Ascending aorta (tissue), 2 donors: ENCODE results near the gene RRP7A. TPM values are rescaled to one million over a fixed set of nuclear protein-coding genes. Genes with fewer than 3 reads are reported as not detected.

Experiments
- DNase-seq, 2 donors: peaks; one replicate each; pipeline ENCODE4 v3.0.0-alpha.2; 2019; ENCODE audit warnings: low spot score in 2 of 2
- H3K27ac ChIP-seq, 2 donors: fragments of 200-600 bp; sonication (generic); one replicate each; pipeline ENCODE4 v1.5.1; 2016 to 2017; ENCODE audit warnings: mild to moderate bottlenecking in 1 of 2
- H3K27me3 ChIP-seq: fragments of 200-600 bp; sonication (generic); one replicate; pipeline ENCODE4 v1.5.1; 2017
- H3K36me3 ChIP-seq, 2 donors: fragments of 200-600 bp; sonication (generic); one replicate each; pipeline ENCODE4 v1.5.1; 2016
- H3K4me1 ChIP-seq, 2 donors: fragments of 200-600 bp; sonication (generic); one replicate each; pipeline ENCODE4 v1.5.1; 2016 to 2017; ENCODE audit warnings: mild to moderate bottlenecking in 1 of 2
- H3K4me3 ChIP-seq, 2 donors: fragments of 200-600 bp; sonication (generic); one replicate each; pipeline ENCODE4 v1.5.1; 2016 to 2017; ENCODE audit warnings: mild to moderate bottlenecking in 1 of 2
- H3K9me3 ChIP-seq, 2 donors: fragments of 200-600 bp; sonication (generic); one replicate each; pipeline ENCODE4 v1.5.1; 2016
- intact Hi-C: fragments of 100-400 bp; cut with DNase I; formaldehyde crosslinking; loops from one replicate; pipeline ENCODE4 v1.15.1; 2023
- total RNA-seq: library from RNA; depleted of rRNA; stranded (reverse); fragments of >200 nt; gene quantifications from one replicate; pipeline ENCODE4 v1.1.0, GENCODE V29; 2016
- TF ChIP-seq, protein P1 (sequence below), 3 experiments: fragments of 200-600 bp in 2 of 3; fragments of 450-650 bp in 1 of 3; sonication (generic) in 2 of 3; IDR thresholded peaks; one replicate each; pipeline ENCODE4 v1.5.1; 2016 to 2019; ENCODE audit warnings: antibody characterized with exemption in 3 of 3, mild to moderate bottlenecking in 1 of 3, moderate library complexity in 1 of 3

Gene RRP7A
- total RNA-seq, 1 donor from 2014 or later: 50.0 TPM

DNA sequence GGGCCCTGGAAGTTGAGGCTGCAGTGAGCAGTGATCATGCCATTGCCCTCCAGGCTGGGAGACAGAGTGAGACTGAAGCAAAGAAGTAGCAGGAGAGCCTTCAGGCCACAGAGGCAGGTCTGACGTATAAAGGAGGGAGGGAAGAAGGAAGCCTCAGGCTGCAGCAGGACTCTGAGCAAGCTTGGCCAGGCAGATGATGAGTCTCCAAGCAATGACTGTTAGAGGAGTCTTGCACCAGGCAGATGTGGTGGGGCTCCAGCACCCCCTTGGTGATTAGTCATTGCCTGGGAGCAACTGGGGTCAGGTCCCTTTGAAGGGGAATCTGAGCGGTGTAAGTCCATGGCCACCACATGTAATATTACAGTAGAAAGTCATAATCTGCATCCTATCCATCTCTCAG lies 50.8 kb downstream of the RRP7A start:
- TF ChIP-seq, protein P1, sequence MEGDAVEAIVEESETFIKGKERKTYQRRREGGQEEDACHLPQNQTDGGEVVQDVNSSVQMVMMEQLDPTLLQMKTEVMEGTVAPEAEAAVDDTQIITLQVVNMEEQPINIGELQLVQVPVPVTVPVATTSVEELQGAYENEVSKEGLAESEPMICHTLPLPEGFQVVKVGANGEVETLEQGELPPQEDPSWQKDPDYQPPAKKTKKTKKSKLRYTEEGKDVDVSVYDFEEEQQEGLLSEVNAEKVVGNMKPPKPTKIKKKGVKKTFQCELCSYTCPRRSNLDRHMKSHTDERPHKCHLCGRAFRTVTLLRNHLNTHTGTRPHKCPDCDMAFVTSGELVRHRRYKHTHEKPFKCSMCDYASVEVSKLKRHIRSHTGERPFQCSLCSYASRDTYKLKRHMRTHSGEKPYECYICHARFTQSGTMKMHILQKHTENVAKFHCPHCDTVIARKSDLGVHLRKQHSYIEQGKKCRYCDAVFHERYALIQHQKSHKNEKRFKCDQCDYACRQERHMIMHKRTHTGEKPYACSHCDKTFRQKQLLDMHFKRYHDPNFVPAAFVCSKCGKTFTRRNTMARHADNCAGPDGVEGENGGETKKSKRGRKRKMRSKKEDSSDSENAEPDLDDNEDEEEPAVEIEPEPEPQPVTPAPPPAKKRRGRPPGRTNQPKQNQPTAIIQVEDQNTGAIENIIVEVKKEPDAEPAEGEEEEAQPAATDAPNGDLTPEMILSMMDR (IDR thresholded peaks at IDR 0.05): no peak
- intact Hi-C loops: no loop called here
- Histone ChIP-seq H3K27me3 (no peaks in the 10 kb centered on the region), H3K27ac (no peak overlapping the region), H3K4me3 (no peak overlapping the region), H3K36me3 (no peaks in the 10 kb centered on the region), H3K9me3 (no peaks in the 10 kb centered on the region), H3K4me1 (no peaks in the 10 kb centered on the region)
- DNase-seq: no peak

DNA sequence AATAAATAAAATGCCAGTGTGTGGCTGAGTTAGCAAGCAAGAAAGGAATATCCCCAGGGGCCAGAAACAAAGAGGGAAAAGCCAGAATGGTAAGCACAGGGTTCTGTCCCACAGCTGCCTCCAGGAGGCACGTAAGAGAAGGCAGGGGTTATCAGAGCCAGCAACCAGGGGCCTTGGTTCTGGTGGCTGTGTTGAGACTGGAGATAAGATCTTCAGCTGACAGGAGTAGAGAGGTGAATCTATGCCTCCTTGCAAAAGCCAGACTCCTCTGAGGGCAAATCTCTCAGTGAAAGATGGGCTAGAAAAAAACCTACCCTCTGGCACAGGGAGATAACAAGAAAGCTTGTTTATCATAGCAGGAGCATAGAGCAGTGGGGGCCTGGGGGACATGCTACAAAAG lies 57.6 kb downstream of the RRP7A start:
- Histone ChIP-seq H3K4me3 (no peak overlapping the region), H3K36me3 (no peaks in the 10 kb centered on the region), H3K4me1 (no peaks in the 10 kb centered on the region), H3K9me3 (no peaks in the 10 kb centered on the region), H3K27ac (no peak overlapping the region), H3K27me3 (no peaks in the 10 kb centered on the region)
- intact Hi-C loops: no loop called here
- TF ChIP-seq, protein P1 (IDR thresholded peaks at IDR 0.05): no peak
- no peak for DNase-seq

DNA sequence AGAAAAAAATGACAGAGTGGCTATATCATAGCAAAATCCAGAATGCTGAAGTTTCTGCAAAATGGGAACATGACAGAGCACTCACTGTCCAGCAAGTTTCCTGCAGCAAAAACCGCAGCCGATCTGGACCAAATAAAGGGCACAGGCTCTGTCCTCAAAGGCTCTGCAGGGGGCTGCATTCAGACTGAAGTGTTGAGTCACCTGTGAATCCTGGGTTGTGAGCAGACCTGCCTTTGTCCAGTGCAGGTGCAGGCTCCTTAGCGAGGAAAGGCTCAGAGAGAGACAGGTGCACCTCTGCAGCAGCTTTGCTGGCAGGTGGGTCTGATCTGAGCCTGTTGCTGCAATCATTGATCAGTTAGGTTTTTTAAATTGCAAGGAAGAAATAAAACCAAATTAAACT lies 58.1 kb downstream of the RRP7A start:
- DNase-seq: no peak
- H3K27me3 ChIP-seq: no peaks in the 10 kb centered on the region
- no peaks in the 10 kb centered on the region for H3K9me3 ChIP-seq
- H3K4me1 ChIP-seq: no peaks in the 10 kb centered on the region
- H3K36me3 ChIP-seq: no peaks in the 10 kb centered on the region
- TF ChIP-seq, protein P1 (IDR thresholded peaks at IDR 0.05): no peak
- intact Hi-C loops: no loop called here
- no peak overlapping the region for H3K27ac ChIP-seq
- no peak overlapping the region for H3K4me3 ChIP-seq

Other genes with a start within 250 kb of the RRP7A start
- gene TCF20, start 249.1 kb downstream of the RRP7A start, total RNA-seq: 11.9 TPM
- gene NFAM1, start 87.4 kb downstream of the RRP7A start, total RNA-seq: 1.5 TPM
- 3.1 TPM for gene SERHL2, start 34.2 kb upstream of the RRP7A start, total RNA-seq
- 22.9 TPM for gene POLDIP3, start 95.1 kb upstream of the RRP7A start, total RNA-seq
- not detected for gene ATP5MGL, start 120.8 kb upstream of the RRP7A start, total RNA-seq
- gene CYB5R3, start 129.6 kb upstream of the RRP7A start, total RNA-seq: 455 TPM
- gene A4GALT, start 201.1 kb upstream of the RRP7A start, total RNA-seq: 85.1 TPM